Astrocyte (in vitro differentiated cells and primary cell): Measurements from ENCODE around the gene KCNQ1.

ENCODE experiments used
- CTCF ChIP-seq: IDR thresholded peaks from 2 replicates; pipeline ENCODE4 v1.5.1; 2011; ENCODE audit warnings: low read depth, mild to moderate bottlenecking, inconsistent platforms, low read length, moderate library complexity; ENCODE audit not compliant: insufficient read depth
- EZH2 ChIP-seq: IDR thresholded peaks from 2 replicates; pipeline ENCODE4 v1.6.1; 2012; ENCODE audit warnings: mild to moderate bottlenecking, low read length, inconsistent platforms; ENCODE audit not compliant: insufficient read depth

GRCh38 chr11:2589538-2589934, 144.7 kb downstream of the KCNQ1 start:
- TF ChIP-seq CTCF, result no peak
- TF ChIP-seq EZH2, result no peak
